GM19463 (cell line): ENCODE measurements around the gene PMM2.

Experiments used
- ATAC-seq: cut with Tn5 transposase; IDR thresholded peaks from one replicate; pipeline ENCODE4 v1.9.1; 2021; ENCODE audit warnings: mild to moderate bottlenecking, moderate library complexity; ENCODE audit not compliant: unreplicated experiment

Gene PMM2

DNA sequence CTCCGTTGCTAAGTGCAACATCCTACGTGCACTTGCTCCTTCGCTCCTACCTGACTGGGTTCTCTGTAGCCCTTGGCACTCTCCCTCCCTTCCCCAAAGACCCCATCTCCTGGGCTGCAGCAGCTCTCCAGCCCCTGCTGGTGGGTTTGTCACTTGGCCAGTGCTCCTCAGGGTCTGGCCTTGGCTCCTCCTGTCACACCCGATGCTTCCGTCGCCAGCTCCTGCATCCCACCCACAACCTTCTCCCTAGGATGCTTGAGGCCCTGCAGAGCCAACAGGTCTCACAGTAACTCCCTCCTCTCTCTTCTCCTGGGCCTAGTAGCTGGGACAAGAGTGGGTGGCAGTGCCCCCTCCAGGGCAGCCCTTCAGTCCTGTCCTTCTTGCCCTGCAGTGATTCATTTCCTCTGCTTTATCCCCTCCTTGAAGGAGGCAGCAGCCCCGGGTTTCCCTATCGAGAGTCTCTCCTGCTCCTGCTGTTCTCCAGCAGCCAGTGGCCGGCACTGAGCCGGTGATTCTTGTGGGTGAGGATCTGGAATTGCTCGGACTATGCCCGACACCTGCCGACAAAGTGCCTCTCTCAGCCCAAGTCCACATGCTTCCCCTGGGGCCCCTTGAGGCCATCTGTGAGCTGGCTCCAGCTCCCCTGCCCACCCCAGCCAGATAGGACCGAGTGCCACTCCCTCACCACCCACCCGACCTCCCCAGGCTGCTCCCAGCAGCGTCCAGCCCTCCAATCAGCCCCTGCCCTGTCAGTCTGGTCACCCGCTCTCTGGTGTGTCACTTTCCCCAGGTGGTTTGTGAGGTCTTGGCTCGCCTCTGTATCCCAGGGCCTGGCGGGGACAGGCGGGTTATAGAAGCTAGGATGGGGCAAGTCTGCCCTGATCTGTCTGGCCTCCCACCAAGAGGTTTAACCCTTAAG is 88.3 kb downstream of the PMM2 start:
- ATAC-seq = no peak

DNA sequence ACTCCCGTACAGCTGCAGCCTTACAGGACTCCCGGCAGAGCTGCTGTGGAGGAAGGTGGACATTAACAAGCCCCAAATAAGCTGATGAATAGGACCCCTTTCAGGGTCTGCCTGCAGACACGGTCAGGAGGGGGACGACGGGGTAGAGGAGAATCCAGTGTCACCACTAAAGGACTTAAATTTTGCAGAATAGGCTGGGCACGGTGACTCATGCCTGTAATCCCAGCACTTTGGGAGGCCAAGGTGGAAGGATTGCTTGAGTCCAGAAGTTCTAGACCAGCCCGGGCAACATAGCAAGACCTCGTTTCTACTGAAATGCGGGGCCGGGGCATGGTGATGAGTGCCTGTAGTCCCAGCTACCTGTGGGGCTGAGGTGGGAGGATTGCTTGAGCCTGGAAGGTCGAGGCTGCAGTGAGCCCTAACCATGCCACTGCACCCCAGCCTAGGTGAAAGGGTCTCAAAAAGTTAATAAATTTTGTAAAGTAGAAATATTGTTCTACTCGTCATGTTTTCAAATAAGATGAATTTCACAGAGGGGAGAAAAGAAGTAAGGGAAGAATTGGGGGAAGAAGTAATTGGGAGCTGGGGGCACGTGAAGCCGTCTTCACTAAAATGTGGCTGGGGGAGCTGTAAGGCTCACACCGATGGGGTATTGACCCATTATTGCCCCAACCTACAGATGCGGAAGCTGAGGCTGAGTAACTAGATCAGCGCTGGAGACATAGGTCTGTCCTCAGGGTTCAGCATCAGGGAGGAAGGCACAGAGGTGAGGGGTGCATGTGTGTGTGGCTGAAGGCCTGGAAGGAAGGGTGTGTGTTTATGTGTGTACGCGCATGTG is 89.2 kb downstream of the PMM2 start:
- no peak for ATAC-seq

- no peak for ATAC-seq
Observed at GRCh38 chr16:8887431-8887765, 89.8 kb downstream of the PMM2 start.

- ATAC-seq = no peak
Observed at GRCh38 chr16:8887952-8888560, 90.4 kb downstream of the PMM2 start.

DNA sequence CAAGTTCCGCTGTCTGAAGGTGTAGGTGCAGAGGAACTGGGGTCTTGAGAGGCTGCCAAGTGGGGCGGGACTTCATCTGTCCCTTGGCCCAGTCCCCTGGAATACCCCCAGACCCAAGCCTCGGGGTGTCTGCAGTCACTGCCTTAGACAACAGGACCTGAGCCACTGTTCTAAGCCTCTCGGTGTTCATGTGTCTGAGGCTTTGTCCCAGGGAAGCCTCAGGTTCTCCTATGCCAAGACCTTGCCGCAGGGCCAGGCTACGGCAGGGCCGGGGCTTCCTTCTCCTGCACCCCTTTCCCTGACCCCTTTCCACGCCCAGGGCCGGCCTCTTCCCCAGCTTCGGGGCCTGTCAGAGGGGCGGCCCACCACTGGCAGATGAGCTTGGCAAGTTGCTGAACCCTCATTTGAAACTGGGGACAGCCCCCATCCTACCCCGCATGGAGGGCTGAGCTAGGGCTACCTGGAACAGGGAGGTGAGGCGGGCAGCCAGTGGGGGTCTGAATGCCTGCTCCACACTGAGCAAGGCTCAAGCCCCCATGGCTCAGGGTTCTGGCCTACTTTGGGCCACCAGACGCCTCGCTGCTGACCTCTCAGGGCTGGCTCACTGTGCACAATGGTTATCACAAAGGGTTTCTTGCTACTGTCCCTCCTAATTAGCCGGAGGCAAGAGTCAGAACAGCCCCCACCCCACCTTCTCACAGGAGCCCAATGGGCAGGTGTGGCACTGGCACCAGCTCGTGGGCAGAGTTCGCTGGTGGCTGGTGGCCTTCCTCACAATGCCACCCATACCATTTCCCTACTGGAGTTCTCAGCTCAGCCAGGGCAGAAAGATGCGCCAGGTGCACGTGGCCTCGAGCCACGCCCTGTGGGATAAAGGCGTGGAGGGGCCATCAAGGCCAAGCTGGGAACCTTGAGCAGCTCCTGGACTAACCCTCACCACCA is 91.6 kb downstream of the PMM2 start:
- ATAC-seq = no peak

DNA sequence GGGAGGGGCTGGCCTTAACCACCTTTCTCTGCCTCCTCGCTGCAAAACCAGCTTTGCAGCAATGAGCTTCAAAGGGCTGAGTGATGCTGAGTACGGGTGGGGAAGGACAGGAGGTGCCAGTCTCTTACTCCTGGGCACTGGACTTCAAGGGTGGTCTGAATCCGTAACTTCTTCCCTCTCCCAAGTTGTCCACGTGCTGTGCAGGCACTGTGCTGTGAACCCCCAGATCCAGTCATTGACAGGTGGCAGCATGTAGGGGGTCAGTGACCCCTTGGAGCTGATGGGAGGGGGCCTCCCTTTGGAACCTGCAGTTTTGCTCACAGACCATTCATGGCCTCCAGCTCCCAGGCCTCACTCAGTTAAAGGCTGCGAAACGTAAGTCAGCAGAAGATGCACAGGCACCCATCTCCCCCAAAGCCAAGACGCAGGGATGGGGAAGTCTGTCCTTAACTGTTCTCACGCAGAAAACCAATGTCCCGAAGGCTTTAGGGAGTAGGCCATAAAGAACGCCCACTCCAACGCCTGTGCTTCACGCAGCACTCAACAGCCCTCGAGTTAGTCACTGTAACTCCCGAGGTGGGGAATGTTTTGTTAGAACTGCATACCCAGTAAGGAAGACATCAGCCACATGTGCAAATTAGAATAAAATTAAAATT is 92.4 kb downstream of the PMM2 start:
- ATAC-seq = no peak

DNA sequence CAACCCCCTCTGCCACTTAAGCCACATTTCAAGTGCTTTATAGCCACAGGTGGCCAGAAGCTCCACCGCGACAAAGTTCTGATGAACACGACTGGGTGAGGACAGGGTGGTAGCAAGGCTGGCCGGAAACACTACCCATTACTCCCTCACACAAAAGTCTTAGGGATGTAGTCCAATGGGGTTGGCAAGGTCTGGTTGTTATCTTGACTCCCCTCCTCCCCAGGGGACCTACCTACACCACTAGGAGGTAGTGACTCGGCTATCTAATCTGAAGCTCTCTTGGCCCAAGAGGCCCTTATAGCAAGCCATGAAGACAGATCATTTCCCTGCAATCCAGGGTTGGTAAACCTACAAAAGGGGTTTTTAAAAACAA is 92.9 kb downstream of the PMM2 start:
- no peak for ATAC-seq

DNA sequence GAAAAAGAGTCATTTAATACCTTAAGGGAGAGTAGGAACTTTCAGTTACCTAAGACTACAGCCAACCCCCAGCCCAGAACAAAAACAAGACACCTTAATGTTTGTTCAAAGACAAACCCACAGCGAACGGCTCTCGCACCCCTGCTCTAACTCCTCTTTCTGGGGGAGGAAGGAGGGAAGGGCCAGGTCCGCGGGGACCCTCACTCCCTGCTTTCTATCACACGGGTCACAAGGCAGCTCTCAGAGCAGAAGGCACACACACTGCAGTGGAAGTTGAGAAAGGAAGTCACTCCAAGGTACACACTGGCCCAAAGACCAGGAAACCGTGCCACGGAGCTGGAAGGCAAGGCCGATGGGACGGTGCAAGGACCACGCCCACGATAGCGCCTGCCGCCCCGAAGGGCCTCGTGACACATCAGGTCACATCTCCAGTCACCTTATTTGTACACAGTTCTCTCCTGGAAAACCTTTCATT is 94.5 kb downstream of the PMM2 start:
- ATAC-seq = peak; percentile 24

DNA sequence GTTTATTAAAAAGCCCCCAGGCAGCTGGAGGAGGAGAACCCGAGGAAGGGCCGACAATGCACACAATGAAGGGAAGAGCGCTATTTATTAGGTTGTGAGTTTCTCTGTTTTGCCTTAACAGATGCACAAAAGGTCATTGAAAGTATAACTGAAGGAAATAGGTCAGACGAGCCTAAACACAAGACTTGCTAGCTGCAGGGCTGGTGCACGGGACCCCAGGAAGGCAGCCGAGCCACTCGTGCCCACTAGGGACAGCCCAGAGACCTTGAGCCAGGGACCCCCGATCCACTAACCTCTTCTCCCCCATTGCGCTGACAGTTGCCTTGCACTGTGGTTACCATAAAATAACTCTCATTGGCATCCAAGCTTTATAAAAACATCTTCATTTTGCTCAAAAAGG is 95.8 kb downstream of the PMM2 start:
- ATAC-seq = no peak

DNA sequence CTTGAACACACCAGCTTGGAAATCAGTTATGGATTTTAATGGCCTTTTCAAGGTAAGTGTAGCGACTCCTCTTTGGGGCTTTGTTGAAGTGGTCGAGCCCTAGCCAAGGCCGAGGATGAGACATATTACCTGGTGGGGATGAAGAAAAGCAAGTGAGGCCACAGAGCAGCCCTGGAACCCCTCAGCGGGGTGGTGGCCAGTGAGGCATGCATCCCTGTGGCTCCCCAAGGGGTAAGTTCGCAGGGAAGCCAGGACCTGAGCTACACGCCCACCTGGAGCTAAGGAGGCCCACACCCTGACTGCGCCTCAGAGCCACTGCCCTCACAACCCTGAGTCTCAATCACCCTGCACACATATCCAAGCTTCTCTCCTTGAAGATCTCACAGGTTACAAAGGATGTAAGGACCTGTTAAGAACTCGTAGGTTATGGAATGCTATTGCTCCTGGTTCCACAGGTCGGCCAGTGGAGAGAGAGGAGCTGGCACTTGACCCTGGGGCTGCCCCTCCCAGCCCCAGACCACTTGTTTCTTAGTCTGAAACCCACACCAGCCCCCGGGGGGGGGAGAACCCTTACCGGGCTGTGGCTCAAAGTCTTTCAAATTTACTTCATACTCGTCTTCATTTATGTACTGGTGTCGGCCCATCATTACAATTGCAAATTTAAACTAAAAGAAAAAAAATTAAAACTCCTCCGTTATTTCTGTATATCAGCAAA is 96.5 kb downstream of the PMM2 start:
- no peak for ATAC-seq

DNA sequence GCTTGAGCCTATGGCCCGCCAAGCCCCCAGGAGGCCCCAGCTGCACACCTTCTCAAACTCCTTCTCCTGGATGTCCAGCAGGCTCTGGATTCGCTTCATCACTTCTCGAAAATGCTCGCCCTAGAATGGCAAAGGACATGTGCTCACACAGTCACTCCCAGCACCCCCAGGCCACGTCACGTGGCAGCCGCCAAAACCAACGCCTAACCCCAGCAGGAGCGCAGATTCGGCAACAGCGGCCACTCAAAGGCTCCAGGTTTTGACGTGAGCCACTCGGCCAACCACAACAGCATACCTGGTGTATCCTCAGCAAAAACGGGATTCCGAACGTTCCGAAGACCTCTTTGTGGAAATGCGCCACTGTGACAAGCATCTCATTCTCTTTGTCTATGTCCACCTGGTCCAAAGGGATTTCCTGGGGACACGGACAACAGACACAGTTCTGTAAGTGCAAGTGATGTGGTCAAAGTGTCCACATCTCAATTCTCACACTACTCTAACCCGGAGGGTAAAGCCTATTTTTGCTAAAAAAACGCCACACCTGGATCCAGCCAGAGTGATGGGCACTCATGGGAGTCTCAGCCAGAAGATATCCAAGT is 97.2 kb downstream of the PMM2 start:
- ATAC-seq = no peak

GRCh38 chr16:8898660-8899318 is 101.2 kb downstream of the PMM2 start:
- ATAC-seq = no peak
